Measurements from ENCODE around the gene TMEM43.

Gene TMEM43

GRCh38 chr3:14127516-14128161 lies 2.8 kb downstream of the TMEM43 start:
- DNase-seq (ENCODE audit: low read depth), result no peak
- no peak overlapping the region for H3K4me3 ChIP-seq (ENCODE audit: low read depth, low read length)
- in situ Hi-C loops (cut with HindIII; ENCODE audit: low sequenced_read_pairs), result no loop called here
- no peak for TF ChIP-seq CTCF (IDR thresholded peaks at IDR 0.05; ENCODE audit: low read depth, low read length, missing control alignments)

GRCh38 chr3:14128724-14129123 lies 3.9 kb downstream of the TMEM43 start:
- in situ Hi-C loops (cut with HindIII; ENCODE audit: low sequenced_read_pairs), result no loop called here
- no peak for DNase-seq (ENCODE audit: low read depth)
- no peak for TF ChIP-seq CTCF (IDR thresholded peaks at IDR 0.05; ENCODE audit: low read depth, low read length, missing control alignments)
- H3K4me3 ChIP-seq (ENCODE audit: low read depth, low read length), result no peak overlapping the region

GRCh38 chr3:14129296-14129695 lies 4.4 kb downstream of the TMEM43 start:
- no peak for DNase-seq (ENCODE audit: low read depth)
- no peak for TF ChIP-seq CTCF (IDR thresholded peaks at IDR 0.05; ENCODE audit: low read depth, low read length, missing control alignments)
- no peak overlapping the region for H3K4me3 ChIP-seq (ENCODE audit: low read depth, low read length)
- in situ Hi-C loops (cut with HindIII; ENCODE audit: low sequenced_read_pairs), result no loop called here

- no peak for TF ChIP-seq CTCF (IDR thresholded peaks at IDR 0.05; ENCODE audit: low read depth, low read length, missing control alignments)
- no peak for DNase-seq (ENCODE audit: low read depth)
- no peak overlapping the region for H3K4me3 ChIP-seq (ENCODE audit: low read depth, low read length)
- in situ Hi-C loops (cut with HindIII; ENCODE audit: low sequenced_read_pairs), result no loop called here
Observed at GRCh38 chr3:14130230-14130629, 5.4 kb downstream of the TMEM43 start.

DNA sequence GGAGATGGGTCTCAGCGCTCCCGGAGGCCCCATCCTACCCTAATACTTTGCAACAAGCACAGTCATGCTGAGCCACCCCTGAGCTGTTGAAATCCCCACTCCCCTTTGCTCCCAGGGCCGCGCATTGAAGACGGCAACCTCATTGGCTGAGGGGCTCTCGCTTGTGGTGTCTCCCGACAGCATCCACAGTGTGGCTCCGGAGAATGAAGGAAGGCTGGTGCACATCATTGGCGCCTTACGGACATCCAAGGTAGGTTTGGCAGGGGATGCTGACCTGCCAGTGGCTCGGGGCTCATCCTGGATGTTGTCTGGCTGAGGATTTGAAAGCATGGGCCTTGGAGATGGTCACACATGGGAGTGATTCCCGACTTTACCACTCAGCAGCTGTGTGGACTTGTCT lies 5.9 kb downstream of the TMEM43 start:
- in situ Hi-C loops (cut with HindIII; ENCODE audit: low sequenced_read_pairs), result no loop called here
- no peak overlapping the region for H3K4me3 ChIP-seq (ENCODE audit: low read depth, low read length)
- no peak for DNase-seq (ENCODE audit: low read depth)
- TF ChIP-seq CTCF (IDR thresholded peaks at IDR 0.05; ENCODE audit: low read depth, low read length, missing control alignments), result no peak

- no peak overlapping the region for H3K4me3 ChIP-seq (ENCODE audit: low read depth, low read length)
- in situ Hi-C loops (cut with HindIII; ENCODE audit: low sequenced_read_pairs), result no loop called here
- DNase-seq (ENCODE audit: low read depth), result no peak
Observed at GRCh38 chr3:14131134-14131533, 6.3 kb downstream of the TMEM43 start.

More at GRCh38 chr3:14131134-14131533, 6.3 kb downstream of the TMEM43 start:
- TF ChIP-seq CTCF (IDR thresholded peaks at IDR 0.05; ENCODE audit: low read depth, low read length, missing control alignments), result no peak
